HUDEP-2 (cell line): ENCODE data around the gene SLC16A7.
"Not testable (repeated sequence)": the region's sequence is repeated elsewhere in the genome, so short reads cannot be mapped to it uniquely, and the experiment has no call there.

Experiments
- DNase-seq, 76 experiments: peaks; one replicate each; lab custom pipeline; 2025; ENCODE audit not compliant: unreplicated experiment in 76 of 76; lab: John Stamatoyannopoulos, UW

Gene SLC16A7, protein sequence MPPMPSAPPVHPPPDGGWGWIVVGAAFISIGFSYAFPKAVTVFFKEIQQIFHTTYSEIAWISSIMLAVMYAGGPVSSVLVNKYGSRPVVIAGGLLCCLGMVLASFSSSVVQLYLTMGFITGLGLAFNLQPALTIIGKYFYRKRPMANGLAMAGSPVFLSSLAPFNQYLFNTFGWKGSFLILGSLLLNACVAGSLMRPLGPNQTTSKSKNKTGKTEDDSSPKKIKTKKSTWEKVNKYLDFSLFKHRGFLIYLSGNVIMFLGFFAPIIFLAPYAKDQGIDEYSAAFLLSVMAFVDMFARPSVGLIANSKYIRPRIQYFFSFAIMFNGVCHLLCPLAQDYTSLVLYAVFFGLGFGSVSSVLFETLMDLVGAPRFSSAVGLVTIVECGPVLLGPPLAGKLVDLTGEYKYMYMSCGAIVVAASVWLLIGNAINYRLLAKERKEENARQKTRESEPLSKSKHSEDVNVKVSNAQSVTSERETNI

GRCh38 chr12:59595883-59596540 lies at the start of gene SLC16A7:
SLC16A7 (plus strand) TSS chr12:59596029; CDS start chr12:59704802, 108,773 bp downstream.
- DNase-seq = peak in 75 of 76 experiments; percentile 20 to 92 (median 85)

- no peak for DNase-seq
These were observed 46.9 kb upstream of the SLC16A7 start for GRCh38 chr12:59548930-59549329.

- no peak for DNase-seq
These were observed 36.1 kb upstream of the SLC16A7 start for GRCh38 chr12:59559696-59560095.

GRCh38 chr12:59570145-59570544 lies 25.7 kb upstream of the SLC16A7 start:
- DNase-seq = no peak

DNA sequence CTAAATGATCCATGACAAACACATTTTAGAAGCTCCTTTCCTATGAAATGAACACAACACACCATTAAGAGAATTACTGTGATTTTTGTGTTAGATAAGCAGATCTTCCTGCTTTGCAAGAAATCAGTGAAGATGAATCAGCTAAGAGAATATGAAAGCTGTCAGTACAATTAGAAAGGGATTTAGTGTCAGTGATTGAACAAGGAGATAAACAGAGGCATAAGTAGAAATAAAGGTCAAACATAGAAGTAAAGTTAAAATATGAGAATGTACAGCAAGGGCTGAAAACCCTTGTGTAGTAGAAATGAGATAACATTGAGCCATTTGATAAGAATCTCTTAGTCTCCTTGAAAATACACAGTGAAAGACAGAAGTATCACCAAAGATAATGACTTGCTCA lies 21.4 kb upstream of the SLC16A7 start:
- no peak for DNase-seq

DNA sequence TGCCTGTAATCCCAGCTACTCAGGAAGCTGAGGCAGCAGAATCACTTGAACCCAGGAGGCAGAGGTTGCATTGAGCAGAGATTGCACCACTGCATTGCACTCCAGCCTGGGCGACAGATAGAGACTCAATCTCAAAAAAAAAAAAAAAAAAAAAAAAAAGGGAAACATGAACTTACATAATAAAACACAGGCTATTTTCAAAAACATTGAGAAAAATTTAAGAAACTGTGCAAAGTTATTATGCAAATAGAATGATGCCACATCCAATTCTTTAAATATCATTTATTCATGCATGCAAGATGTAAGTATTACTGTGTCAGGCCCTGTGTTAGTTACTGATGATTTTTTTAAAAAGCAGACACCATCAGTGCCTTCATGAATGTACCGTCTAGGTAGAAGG lies 20.0 kb upstream of the SLC16A7 start:
- no peak for DNase-seq

- DNase-seq = no peak
These were observed 17.6 kb upstream of the SLC16A7 start for GRCh38 chr12:59578254-59578653.

DNA sequence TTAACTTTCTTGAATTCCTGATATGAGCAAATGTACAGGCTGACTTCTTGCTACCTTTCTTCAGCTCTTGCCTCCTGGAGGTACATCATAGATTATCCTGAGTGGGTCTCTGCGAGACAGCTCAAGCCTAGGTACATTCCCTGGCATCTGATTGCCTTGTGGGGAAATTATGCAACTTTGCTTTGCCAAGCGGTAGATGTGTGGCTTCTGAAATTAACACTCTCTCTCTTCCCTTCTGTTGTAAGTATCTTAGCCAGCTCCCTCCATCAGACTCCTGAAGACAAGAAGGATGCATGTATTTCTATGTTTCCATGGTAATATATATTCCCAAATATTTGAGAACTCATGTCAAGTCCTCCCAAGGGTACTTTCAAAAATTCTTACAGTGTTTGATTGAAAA lies 16.2 kb upstream of the SLC16A7 start:
- DNase-seq = no peak

GRCh38 chr12:59580050-59580449 lies 15.8 kb upstream of the SLC16A7 start:
- DNase-seq = no peak

DNA sequence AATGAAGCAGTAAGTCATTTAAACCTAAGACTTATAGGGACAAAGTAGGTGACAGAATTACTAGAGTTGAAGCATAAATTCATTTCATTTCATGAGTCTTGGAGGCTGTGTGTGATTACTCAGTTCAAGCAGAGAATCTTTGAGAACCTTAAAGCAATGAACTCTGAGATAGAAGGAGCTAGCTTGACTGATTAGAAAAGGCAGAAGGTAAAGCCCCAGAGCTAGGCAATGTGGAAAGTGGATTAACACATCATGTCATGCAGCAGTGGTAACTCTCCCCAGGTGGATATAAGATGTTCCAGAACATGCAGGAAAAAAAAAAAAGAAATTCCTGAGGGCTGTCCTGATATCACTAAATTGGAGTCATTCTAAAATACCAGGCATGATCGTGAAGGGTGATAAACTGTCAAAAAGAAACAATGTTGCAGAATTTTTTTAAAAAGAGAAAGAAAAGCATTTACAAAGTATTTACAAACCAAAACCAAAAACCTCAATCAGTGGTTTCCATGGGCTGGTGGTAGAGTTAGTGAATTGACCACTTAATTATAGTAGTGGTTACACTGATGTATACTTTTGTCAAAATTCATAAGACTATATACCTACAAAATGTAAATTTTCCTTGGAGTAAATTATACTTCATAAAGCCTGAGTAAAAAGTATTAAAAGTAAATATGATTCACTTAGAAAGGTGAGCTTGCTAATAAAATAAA lies 12.7 kb upstream of the SLC16A7 start:
- no peak for DNase-seq

GRCh38 chr12:59587710-59588109 lies 8.1 kb upstream of the SLC16A7 start:
- no peak for DNase-seq

GRCh38 chr12:59593761-59594160 lies 2.1 kb upstream of the SLC16A7 start:
- no peak for DNase-seq

DNA sequence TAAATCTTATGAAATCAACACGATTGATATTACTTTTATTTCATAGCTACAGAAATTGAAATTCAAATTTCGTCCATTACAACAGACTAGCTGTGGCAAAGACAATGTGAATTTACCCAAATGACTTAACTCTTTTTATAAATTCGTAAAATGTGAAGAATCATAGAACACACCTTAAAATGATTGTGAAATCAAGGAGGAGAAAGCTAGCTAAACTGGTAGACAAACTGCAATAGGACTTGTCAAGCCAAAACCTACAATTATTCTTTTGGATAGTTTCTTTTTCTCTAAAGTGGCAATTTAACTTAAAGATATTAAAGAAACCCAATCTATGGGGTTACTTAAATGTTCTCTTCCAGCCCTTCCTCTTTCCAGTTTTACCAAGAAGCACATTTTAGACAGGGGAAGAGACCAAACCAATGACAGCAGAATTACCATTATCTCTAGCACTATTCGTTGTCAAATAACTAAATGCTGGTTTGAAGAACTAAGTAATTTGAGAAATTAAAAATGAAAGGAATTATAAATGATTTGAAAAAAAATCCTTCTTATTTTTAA lies 807 bp upstream of the SLC16A7 start:
- no peak for DNase-seq

- no peak for DNase-seq
These were observed 305 bp upstream of the SLC16A7 start for GRCh38 chr12:59595565-59595882.

DNA sequence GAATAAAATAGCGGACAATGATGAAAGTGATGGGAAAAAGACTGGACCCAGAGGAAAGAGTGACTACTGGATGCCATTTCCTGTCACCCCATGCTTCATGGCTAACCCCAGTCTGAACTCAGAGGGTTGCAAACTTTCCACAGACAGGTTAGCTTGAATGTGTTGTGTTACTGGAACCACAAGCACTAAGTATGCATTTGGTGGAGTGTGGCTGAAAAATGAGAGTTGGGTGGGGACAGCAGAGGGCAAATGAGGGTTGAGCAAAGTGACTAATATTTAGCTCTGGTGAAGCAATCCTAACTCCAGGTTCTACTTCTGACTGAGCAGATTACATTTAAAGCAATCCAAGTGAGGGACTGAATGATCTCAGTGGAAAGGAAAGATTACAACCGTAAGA lies 1.6 kb downstream of the SLC16A7 start:
- peak in 43 of 76 experiments; percentile 1 to 57 (median 24) for DNase-seq

DNA sequence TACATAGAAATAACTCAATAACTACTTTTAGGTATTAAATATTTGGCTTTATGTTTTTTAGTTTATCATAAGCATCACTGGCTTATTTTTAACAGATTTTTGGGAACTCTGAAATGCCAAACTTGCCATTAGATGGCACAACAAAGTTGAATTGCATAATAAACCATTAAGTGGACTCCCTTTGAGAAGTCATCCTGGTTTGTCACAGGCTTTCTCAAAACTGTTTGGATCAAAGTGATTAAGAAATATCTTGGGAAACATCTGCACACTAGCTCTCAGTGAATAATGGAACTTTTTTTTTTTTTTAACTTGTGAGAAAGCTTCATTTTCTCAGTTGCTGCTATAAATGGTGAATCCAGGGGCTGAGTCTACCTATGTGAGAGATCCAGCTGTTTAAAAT lies 4.3 kb downstream of the SLC16A7 start:
- DNase-seq = peak in 1 of 76 experiments; percentile 15

DNA sequence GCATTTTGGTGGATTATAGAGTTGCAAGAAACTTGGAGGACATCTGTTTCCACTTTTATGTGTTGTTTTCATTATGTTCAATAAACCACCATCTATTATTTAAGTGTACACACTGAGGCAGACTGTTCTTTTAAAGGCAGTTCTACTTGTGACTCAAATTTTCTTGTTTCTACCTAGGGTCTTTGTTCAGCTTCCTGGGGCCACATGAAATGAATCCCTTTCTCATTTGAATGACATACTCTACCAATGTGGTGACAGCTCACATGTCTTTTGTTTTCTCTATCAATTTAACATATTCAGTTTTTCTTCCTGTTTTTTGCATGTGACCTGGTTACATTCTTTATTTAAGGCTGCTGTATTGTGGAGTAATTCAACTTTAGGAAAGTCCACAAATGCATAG lies 7.9 kb downstream of the SLC16A7 start:
- DNase-seq = no peak

DNA sequence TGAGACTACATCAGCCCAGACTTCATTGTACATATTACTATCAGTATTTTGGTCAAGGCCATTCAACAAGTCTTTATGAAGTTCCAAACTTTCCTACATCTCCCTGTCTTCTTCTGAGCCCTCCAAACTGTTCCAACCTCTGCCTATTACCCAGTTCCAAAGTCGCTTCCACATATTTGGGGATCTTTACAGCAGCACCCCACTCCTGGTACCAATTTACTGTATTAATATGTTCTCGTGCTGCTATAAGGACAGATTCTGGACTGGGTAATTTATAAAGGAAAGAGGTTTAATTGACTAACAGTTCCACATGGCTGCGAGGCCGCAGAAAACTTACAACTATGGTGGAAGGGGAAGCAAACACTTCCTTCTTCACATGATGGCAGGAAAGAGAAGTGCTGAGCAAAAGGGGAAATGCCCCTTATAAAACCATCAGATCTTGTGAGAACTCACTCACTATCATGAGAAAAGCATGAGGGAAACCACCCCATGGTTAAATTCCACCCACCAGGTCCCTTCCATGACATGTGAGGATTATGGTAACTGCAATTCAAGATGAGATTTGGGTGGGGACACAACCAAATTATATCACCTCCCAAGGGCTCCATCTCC lies 17.1 kb downstream of the SLC16A7 start:
- DNase-seq = not testable (repeated sequence)

DNA sequence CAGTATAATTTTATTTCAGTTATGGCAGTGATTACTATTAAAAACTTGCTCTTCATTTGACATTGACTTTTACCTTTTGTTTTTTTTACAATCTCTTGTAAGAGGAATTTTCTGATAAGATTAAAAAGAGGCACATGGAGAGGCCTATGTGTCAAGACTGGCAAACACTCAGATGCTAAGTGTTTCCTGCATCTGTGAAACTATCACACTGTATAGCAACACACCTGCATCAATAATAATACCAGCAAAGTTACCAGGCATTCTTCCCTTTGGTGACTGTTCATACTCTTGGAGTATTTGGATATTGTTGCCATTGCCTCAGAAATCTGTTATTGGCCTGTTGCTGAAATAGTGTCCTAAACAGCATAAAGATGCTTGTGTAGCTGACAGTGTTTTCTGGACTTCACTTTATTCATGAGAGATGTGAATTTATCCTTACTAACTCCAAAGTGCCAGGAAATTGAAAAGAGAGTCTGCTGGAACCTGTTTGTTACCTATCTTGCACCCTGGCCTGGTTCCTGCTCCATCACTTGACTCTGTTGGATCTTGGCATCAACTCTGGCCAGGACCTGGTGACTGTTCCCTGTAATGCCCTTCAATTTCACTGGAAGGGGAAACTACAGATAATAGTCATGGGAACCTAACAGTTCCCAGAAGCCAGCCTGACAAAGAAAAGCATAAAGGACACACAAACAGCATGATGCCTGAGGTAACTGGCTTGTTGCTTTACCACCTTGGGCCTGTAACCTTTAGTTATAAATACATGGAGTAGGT lies 19.8 kb downstream of the SLC16A7 start:
- DNase-seq = peak in 9 of 76 experiments; percentile 1 to 31 (median 10)
